ENCODE data around the gene TST.

The TST gene

GRCh38 chr22:37033605-37034430 lies 14.6 kb upstream of the TST start:
- no peak for DNase-seq (ENCODE audit: low read depth, low spot score)
- H3K27ac ChIP-seq: peak overlapping the region; percentile 95

GRCh38 chr22:37032535-37033460 lies 13.6 kb upstream of the TST start:
- DNase-seq (ENCODE audit: low read depth, low spot score): peak; percentile 73

GRCh38 chr22:37032134-37032534 lies 12.9 kb upstream of the TST start:
- H3K27ac ChIP-seq: peak overlapping the region; percentile 95
- no peak for DNase-seq (ENCODE audit: low read depth, low spot score)

More at GRCh38 chr22:37032535-37033460, 13.6 kb upstream of the TST start:
- H3K27ac ChIP-seq: peak overlapping the region; percentile 95

- no peak for DNase-seq (ENCODE audit: low read depth, low spot score)
- H3K27ac ChIP-seq: no peak overlapping the region
Observed at GRCh38 chr22:37030560-37031281, 11.5 kb upstream of the TST start.

GRCh38 chr22:37028692-37029674 lies 9.7 kb upstream of the TST start:
- no peak for DNase-seq (ENCODE audit: low read depth, low spot score)
- H3K27ac ChIP-seq: no peak overlapping the region

GRCh38 chr22:37027556-37027955 lies 8.3 kb upstream of the TST start:
- no peak overlapping the region for H3K27ac ChIP-seq
- no peak for DNase-seq (ENCODE audit: low read depth, low spot score)

- no peak overlapping the region for H3K27ac ChIP-seq
- no peak for DNase-seq (ENCODE audit: low read depth, low spot score)
Observed at GRCh38 chr22:37026325-37026724, 7.1 kb upstream of the TST start.

GRCh38 chr22:37025500-37026070 lies 6.3 kb upstream of the TST start:
- H3K27ac ChIP-seq: no peak overlapping the region
- no peak for DNase-seq (ENCODE audit: low read depth, low spot score)

GRCh38 chr22:37024339-37025157 lies 5.3 kb upstream of the TST start:
- DNase-seq (ENCODE audit: low read depth, low spot score): no peak
- no peak overlapping the region for H3K27ac ChIP-seq

GRCh38 chr22:37023743-37024338 lies 4.6 kb upstream of the TST start:
- DNase-seq (ENCODE audit: low read depth, low spot score): no peak
- H3K27ac ChIP-seq: no peak overlapping the region

GRCh38 chr22:37022483-37023337 lies 3.5 kb upstream of the TST start:
- no peak overlapping the region for H3K27ac ChIP-seq
- DNase-seq (ENCODE audit: low read depth, low spot score): no peak

GRCh38 chr22:37021710-37022482 lies 2.6 kb upstream of the TST start:
- H3K27ac ChIP-seq: no peak overlapping the region
- DNase-seq (ENCODE audit: low read depth, low spot score): no peak

GRCh38 chr22:37021041-37021440 lies 1.8 kb upstream of the TST start:
- H3K27ac ChIP-seq: no peak overlapping the region
- no peak for DNase-seq (ENCODE audit: low read depth, low spot score)

GRCh38 chr22:37020192-37020479 lies 889 bp upstream of the TST start:
- H3K27ac ChIP-seq: peak overlapping the region; percentile 71
- DNase-seq (ENCODE audit: low read depth, low spot score): no peak

GRCh38 chr22:37018815-37019308 lies 385 bp downstream of the TST start:
- H3K27ac ChIP-seq: peak overlapping the region; percentile 71
- no peak for DNase-seq (ENCODE audit: low read depth, low spot score)

Data from epithelial cell of prostate (primary cell).